Stimulated activated naive CD4-positive, alpha-beta T cell treated with Interleukin-2 at 50 U/mL for 16 hours (primary cell): ENCODE measurements around the gene TMCO4.
"Not testable (repeated sequence)": the region's sequence is repeated elsewhere in the genome, so short reads cannot be mapped to it uniquely, and the experiment has no call there.

Experiments
- DNase-seq: peaks from one replicate; lab custom pipeline; 2025; lab: John Stamatoyannopoulos, UW

TMCO4 gene

DNA sequence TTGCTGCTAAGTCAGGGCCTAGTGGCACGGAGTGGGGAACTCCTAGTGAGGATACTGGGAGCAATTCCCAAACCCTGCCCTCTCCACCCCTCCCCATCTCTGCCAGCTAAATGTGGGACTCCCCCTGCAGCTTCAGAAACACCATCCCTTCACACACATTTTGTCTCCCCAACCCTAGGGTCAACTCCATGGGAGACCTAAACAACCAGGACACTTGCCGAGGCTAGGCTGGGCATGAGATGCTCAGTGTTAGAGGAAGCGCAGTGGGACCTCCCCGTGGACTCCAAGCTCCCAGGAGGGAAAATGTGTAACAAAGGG, 13.9 kb upstream of the TMCO4 start:
- DNase-seq = no peak

- no peak for DNase-seq
Measured at GRCh38 chr1:19812875-19813642, 13.3 kb upstream of the TMCO4 start.

DNA sequence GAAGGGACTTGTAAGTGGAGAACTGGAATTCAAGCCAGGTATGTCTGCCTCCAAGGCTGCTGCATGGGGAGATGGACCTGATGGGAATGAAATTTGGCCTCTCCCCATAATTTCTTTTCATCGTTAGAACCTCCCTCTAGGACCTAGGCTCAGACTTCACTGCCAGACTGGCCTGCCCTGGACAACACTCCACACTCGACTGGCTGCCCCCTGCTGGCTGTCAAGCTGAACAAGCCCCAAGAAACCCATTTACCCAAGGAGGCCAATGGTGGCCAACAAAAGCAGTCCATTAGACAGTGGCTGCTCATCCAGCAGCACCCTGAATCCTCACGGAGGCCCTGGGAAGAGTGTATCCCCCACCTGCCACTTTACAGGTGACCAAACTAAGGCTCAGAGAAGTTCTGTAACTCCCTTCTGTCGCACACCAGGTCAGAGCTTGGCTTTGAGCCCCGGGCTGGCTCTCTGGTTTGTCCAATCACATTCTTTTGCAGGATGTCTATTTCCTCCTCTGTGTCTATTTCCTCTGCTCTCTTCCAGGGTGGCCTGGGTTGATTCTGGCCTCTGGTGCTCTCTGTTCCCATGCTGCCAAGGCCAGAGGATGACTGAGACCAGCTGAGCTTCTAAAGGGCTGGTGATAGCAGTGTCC, 11.6 kb upstream of the TMCO4 start:
- DNase-seq = peak; percentile 24

DNA sequence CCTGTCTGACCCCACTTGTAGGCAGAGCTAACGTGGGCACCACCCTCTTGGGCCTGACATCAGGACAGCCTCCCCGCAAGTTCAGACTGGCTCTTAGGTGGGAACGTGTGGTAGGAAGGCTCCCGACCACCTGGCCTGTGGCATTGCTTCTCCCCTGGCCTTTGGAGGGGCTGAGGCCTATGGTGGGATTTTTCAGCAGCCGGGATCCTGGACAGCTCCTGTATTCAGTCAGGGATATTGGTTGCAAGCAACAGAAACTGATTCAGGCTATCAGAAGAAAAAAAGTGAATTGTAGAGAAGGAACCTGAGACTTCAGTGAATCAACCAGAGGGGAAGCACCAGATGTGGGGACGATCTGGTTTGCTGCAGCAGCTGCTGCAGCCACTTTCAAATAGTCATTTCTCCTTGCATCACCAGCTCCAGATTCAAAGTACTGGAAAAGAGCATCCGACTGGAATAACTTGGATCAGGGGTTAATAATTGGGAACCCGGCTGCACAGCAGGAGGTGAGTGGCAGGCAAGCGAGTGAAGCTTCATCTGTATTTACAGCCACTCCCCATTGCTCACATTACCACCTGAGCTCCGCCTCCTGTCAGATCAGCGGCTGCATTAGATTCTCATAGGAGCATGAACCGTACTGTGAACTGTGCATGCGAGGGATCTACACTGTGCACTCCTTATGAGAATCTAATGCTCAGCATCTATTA, 9.5 kb upstream of the TMCO4 start:
- DNase-seq = no peak

DNA sequence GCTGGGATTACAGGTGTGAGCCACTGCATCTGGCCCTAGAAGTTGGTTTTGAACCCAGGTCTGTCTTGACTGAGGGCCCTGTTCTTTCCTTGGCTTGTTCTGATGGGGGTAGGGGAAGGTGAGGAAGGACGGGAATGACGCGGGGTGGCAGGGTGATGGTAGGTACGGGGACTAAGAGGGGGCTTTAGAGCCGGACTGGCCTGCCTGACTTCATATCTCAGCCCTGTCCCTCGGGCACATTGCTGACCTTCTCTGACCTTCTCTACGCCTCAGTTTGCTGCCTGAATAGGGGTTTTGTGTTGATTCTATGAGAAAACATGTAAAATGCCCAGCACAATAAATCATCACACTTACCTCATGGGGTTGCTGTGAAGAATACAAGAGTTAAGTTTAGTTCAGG, 8.6 kb upstream of the TMCO4 start:
- no peak for DNase-seq

GRCh38 chr1:19804831-19805251, 5.1 kb upstream of the TMCO4 start:
- DNase-seq = no peak

DNA sequence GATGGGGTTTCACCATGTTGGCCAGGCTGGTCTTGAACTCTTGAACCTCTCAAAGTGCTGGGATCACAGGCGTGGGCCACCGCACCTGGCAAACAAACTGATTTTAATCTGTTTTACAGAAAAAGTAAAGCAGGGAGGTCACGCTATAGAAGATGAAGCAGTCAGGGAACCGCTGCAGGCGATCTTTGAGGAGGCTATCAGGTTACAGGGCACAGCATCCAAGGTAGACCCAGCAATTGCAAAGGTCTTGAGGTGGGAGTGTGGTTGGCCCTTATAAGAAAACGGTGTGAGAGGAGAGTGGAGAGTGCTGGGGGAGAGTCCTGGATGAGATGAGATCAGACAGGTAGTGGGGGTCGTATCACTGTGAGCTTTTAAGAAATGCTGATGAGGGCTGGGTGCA, 2.6 kb upstream of the TMCO4 start:
- no peak for DNase-seq

DNA sequence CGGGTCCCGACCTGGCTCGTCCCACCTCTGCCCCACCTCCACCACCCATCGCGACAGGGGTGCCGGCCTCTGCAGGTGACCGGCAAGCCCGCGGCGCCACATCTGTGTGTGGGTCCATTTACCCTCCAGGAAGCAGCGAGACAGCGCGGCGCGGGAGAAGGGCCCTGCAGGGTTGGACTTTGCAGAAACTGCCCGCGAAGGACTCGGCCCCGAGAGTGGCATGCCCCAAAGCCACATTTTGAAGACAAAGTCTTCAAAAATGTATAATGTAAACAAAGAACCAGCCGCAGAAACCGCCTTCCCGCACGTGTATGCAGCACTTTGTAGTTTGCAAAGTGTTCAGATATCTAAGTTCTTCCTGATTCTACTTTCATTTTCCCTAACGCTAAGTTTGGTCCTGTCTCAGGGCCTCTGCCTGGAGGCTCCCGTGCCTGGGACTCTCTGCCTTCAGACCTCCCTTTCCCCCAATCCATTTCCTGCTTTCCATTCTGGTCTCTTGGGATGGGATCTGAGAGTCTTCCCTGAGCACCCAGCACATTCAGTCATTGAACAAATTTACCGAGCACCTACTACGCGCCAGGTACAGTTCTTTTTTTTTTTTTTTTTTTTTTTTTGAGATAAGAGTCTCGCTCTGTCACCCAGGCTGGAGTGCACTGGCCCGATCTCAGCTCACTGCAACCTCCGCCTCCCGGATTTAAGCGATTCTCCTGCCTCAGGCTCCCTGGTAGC, 524 bp upstream of the TMCO4 start:
- peak; percentile 59 for DNase-seq

- DNase-seq = no peak
Measured at GRCh38 chr1:19798486-19799229, 1.1 kb downstream of the TMCO4 start.

- DNase-seq = no peak
Measured at GRCh38 chr1:19797827-19798226, 1.9 kb downstream of the TMCO4 start.

GRCh38 chr1:19794583-19794982, 5.1 kb downstream of the TMCO4 start:
- no peak for DNase-seq

GRCh38 chr1:19793360-19794046, 6.2 kb downstream of the TMCO4 start:
- DNase-seq = no peak

GRCh38 chr1:19792237-19793002, 7.3 kb downstream of the TMCO4 start:
- no peak for DNase-seq

DNA sequence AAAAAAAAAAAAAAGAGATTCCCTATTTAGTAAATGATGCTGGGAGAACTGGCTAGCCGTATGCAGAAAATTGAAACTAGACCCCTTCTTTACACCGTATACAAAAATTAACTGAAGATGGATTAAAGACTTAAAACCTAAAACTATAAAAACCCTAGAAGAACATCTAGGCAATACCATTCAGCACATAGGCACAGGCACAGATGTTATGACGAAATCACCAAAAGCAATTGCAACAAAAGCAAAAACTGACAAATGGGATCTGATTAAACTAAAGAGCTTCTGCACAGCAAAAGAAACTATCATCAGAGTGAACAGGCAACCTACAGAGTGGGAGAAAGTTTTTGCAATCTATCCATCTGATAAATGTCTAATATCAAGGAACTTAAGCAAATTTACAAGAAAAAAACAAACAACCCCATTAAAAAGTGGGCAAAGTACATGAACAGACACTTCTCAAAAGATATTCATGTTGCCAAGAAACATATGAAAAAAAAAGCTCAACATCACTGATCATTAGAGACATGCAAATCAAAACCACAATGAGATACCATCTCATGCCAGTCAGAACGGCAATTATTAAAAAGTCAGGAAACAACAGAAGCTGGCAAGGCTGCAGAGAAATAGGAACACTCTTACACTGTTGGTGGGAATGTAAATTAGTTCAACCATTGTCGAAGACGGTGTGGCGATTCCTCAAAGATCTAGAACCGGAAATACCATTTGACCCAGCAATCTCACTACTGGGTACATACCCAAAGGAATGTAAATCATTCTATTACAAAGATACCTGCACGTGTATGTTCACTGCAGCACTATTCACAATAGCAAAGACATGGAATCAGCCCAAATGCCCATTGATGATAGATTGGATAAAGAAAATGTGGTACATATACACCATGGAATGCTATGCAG, 9.4 kb downstream of the TMCO4 start:
- DNase-seq = not testable (repeated sequence)

GRCh38 chr1:19786988-19787423, 12.7 kb downstream of the TMCO4 start:
- DNase-seq = no peak

GRCh38 chr1:19785660-19786059, 14.1 kb downstream of the TMCO4 start:
- DNase-seq = no peak

DNA sequence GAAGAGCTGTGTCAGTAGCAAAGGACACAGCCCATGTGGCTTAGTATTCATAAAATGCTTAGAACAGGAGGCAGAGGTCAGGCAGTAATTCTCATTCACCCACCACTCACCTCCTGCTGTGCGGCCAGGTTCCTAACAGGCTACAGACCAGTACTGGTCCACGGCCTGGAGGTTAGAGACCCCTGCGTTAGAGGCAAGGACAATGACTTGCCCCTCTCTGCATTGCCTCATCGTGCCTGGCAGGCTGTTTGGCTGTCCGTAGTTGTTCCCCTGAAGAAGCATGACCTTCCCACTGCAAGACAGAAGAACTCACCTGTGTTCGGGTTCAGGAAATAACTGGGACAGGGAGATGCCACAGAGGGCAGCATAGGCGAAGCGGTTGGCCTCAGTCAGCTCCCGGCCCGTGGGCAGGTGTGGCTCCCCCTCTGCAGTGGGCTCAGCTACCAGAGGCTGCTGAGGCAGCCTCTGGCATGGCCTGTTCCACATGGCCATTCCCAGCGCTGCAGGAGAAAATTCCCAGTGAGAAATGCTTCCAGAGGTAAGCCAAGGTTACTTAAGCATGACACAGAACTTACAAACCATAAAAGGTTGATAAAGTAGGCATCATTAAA, 19.3 kb downstream of the TMCO4 start:
- no peak for DNase-seq

- no peak for DNase-seq
Measured at GRCh38 chr1:19776933-19777332, 22.8 kb downstream of the TMCO4 start.

DNA sequence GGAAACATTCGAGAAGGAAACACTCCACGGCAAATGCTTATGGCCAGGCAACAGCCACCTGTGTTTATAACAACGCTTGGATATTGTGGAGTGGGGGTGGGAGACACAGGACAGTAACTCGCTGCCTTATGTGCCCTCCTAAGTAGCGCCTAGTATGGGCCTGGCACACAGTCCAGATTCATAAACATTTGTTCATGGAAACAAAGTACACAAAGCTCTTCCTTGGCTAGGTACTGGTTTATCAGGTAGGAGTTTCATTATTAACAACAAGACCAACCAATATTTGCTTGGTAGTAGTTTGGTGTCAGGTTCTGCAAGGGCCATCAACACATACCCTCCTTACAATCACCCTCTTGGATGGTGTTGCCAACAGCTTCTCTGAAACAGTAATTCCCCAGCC, 23.4 kb downstream of the TMCO4 start:
- no peak for DNase-seq
